GM18499 (cell line): ENCODE results near the gene FMN1.

Experiments used
- ATAC-seq: cut with Tn5 transposase; IDR thresholded peaks from one replicate; pipeline ENCODE4 v1.9.1; 2021; ENCODE audit warnings: moderate number of reproducible peaks; ENCODE audit not compliant: insufficient read depth, unreplicated experiment

FMN1 gene

DNA sequence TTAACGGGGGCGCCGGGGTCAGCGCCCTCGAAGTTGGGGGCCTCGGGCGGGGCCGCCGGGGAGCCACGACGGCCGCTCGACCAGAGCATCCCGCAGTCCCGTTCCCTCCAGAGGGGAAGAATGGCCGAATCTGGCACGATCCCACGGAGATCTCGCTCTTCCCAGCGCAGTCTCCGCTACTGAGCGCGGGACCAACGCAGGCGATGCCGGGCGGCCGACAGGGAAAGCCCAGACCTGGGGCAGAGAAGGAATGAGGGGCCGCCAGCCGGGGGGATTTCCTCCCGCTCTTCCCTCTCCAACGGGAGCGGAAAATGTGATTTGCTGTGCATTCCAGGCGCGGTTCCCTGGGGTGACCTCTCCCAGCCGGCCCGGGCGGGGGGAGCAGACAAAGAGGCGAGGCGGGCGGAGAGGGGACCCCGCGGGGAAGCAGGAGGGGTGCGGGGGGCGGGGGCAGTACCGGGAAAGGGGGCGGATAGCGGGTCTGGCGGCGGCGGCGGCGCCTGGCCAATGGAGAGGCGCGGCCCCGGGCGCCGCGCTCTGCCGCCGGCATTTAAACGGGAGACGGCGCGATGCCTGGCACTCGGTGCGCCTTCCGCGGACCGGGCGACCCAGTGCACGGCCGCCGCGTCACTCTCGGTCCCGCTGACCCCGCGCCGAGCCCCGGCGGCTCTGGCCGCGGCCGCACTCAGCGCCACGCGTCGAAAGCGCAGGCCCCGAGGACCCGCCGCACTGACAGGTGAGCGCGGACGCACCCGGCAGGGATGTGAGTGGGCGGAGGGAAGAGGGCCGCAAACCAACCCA is 476.9 kb downstream of the FMN1 start, which contains the start of gene GREM1:
GREM1 (plus strand) TSS at position 579 of the 801 bp plus-strand sequence. CDS start 12,687 bp downstream, outside the sequence.
- no peak for ATAC-seq

DNA sequence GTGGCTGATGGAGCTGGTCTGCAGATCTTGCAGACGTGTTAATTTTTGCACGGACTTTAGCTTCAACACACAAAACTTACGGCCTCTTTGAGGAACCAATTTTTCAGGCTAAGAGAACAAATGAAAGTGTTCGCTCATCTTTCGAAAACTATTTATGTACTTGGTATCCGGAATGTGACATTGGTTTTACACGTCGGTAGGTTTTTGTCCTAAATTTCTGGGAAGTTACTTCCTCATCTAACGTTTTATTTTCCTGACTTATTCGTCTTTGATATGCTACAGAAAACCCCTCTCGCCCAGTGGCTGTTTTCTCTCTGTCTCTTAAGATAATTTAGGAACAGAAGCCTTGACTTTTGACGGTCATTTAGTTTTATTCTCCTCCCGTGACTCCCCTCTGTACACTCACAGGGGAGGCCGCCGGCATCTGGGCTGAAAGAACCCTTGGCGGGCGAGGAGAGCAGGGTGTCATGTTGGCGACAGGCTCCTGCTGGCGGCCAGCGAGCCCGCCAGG is 477.5 kb downstream of the FMN1 start:
- ATAC-seq = no peak

DNA sequence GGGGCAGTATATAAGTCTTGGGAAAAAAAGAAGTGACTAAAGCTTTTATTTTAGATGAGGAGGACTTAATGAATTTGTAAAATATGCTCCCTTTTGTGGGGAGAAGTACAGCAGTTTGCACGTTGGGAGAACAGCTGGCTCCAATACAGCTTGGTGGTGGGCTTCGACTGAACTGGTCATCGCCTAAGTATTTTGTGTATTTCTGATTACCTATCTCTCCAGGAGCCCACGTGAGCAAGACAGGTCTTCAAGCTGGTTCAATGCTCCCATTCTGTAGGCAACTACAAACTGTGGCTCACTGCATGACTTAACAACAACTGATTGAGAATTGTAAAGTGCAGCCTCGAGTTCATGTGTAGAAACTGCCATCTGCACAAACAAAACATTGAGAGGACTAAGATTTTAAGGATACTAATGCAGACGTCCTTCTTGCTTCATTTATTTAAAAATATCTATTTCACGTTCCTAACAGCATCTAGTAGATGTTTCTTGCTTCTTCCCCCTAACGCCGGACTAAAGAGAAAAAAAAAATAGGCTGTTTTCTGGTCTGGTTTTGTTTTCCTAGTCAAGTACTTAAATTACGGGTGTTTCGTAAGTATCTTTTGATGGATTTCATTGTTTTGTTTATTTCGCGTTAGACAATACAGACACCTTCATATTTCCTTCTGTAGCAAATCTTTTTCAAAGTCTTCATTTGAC is 478.1 kb downstream of the FMN1 start:
- no peak for ATAC-seq
